ENCODE data around the gene PHLPP1.

DNA sequence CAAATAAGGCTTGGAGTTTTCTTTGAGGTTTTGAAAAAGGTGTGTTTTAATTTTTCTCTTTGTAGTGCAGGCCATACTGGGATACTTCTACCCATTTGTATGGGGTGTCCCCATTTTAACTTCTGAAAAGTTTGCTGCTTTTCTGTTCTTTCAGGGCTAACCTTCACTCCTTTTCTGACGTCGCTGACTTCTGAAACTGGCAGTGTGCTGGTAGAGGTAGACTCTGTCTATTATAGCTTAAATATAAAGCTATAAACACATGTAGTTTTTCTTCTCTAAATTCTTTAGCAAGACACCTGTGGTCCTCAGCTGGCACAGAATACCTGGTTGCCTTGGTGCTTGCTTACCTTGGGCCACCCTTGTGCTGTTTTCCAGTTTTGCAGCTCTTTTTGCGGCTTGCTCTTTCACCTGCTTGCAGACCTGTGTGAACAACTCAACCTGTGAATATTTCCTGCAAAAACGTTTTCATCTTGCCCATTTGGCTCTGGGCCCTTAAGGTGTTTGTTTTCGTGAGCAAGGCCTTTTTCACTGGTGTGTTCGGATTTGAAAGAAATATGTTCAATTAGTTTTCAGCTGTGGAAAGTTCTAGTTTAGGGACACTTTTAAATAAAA, 42.2 kb downstream of the PHLPP1 start:
- TF ChIP-seq, protein P1, sequence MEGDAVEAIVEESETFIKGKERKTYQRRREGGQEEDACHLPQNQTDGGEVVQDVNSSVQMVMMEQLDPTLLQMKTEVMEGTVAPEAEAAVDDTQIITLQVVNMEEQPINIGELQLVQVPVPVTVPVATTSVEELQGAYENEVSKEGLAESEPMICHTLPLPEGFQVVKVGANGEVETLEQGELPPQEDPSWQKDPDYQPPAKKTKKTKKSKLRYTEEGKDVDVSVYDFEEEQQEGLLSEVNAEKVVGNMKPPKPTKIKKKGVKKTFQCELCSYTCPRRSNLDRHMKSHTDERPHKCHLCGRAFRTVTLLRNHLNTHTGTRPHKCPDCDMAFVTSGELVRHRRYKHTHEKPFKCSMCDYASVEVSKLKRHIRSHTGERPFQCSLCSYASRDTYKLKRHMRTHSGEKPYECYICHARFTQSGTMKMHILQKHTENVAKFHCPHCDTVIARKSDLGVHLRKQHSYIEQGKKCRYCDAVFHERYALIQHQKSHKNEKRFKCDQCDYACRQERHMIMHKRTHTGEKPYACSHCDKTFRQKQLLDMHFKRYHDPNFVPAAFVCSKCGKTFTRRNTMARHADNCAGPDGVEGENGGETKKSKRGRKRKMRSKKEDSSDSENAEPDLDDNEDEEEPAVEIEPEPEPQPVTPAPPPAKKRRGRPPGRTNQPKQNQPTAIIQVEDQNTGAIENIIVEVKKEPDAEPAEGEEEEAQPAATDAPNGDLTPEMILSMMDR (IDR thresholded peaks at IDR 0.05) = no peak
- TF ChIP-seq ZFX (IDR thresholded peaks at IDR 0.05; ENCODE audit: borderline replicate concordance) = no peak

Measured in 22Rv1 (cell line).